Measurements from ENCODE around the gene MRPL21.

DNA sequence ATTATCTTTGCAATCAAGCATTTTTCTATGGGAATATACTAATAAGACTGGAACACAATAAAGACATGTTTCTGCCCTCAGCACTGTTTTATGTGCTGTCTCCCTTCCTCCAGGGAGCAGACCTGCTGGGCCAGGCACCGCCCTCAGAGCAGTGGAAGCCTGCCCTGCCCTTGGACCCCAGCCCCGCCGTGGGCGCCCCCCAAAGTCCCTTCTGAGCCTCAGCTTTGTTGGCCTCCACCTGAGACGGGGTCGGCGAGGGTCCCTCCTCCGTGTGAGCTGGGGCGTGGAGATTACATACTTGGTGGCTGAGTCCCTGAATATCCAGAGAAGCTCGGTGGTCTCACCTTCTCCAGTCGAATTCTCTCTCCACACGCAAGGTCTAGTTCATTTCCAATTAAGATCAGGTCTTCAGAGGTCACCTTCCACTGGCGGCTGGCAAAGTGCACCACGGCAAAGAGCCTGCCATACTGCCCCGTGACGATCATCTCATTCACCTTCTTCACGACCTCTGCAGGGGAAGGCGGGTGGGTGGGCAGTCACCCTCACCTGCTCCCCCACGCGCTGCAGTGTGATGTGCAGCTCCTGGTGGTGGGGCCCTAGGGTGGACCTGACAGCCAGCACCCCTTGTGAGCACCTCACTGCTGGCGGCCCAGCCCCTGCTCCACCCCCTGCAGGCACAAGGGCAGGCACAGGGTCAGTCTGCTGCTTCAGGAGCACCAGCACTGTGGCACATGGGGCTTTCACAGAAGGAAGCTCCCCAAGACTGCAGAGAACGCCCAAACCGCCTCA is 7.3 kb downstream of the MRPL21 start:
- TF ChIP-seq, protein P1, sequence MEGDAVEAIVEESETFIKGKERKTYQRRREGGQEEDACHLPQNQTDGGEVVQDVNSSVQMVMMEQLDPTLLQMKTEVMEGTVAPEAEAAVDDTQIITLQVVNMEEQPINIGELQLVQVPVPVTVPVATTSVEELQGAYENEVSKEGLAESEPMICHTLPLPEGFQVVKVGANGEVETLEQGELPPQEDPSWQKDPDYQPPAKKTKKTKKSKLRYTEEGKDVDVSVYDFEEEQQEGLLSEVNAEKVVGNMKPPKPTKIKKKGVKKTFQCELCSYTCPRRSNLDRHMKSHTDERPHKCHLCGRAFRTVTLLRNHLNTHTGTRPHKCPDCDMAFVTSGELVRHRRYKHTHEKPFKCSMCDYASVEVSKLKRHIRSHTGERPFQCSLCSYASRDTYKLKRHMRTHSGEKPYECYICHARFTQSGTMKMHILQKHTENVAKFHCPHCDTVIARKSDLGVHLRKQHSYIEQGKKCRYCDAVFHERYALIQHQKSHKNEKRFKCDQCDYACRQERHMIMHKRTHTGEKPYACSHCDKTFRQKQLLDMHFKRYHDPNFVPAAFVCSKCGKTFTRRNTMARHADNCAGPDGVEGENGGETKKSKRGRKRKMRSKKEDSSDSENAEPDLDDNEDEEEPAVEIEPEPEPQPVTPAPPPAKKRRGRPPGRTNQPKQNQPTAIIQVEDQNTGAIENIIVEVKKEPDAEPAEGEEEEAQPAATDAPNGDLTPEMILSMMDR (conservative IDR thresholded peaks at IDR 0.05): no peak
- no peak for TF ChIP-seq ZFX (IDR thresholded peaks at IDR 0.05)

Data from C4-2B (cell line).